ENCODE data around the gene SLC25A1.

DNA sequence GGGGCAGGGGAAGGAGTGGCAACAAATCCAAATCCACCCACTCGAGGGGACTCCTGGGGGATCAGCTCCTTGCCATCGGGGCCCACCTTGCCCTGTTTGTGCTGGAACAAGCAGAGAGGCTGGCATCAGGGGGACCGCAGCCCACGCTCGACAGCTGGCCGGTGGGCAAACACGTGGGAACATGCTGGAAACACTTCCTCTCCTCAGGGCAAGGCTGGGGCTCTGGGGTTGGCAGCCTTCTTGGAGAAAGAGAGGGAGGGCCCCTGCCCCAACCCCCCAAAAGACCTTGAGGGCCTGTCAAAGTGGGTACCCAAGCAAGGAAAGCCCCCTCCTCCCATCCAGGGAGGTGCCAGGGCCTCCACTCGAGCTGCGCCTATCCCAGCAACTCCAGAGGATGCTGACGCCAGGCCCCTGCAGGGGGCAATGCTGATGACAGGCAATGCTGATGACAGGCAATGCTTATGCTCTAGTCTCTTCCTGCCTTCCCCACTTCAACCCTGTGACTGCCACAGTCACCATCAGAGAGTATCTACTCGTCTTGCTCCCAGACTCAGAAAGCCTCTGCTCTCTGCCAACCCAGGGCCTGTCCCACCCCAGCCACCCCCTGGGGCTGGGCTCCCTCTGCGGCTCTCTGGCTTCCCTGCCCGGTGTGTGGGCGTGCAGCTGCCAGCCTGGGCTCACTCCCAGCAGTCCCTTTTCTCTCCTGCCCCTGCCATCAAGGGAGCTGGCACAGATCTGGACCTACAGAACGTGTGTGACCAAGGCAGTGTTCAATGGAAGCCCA is 40.1 kb downstream of the SLC25A1 start:
- TF ChIP-seq, protein P1, sequence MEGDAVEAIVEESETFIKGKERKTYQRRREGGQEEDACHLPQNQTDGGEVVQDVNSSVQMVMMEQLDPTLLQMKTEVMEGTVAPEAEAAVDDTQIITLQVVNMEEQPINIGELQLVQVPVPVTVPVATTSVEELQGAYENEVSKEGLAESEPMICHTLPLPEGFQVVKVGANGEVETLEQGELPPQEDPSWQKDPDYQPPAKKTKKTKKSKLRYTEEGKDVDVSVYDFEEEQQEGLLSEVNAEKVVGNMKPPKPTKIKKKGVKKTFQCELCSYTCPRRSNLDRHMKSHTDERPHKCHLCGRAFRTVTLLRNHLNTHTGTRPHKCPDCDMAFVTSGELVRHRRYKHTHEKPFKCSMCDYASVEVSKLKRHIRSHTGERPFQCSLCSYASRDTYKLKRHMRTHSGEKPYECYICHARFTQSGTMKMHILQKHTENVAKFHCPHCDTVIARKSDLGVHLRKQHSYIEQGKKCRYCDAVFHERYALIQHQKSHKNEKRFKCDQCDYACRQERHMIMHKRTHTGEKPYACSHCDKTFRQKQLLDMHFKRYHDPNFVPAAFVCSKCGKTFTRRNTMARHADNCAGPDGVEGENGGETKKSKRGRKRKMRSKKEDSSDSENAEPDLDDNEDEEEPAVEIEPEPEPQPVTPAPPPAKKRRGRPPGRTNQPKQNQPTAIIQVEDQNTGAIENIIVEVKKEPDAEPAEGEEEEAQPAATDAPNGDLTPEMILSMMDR (IDR thresholded peaks at IDR 0.05) = no peak
- TF ChIP-seq POLR2A (IDR thresholded peaks at IDR 0.05) = no peak
